ENCODE data around the gene PDE11A.
"Not testable (repeated sequence)": the region's sequence is repeated elsewhere in the genome, so short reads cannot be mapped to it uniquely, and the experiment has no call there.

PDE11A gene

DNA sequence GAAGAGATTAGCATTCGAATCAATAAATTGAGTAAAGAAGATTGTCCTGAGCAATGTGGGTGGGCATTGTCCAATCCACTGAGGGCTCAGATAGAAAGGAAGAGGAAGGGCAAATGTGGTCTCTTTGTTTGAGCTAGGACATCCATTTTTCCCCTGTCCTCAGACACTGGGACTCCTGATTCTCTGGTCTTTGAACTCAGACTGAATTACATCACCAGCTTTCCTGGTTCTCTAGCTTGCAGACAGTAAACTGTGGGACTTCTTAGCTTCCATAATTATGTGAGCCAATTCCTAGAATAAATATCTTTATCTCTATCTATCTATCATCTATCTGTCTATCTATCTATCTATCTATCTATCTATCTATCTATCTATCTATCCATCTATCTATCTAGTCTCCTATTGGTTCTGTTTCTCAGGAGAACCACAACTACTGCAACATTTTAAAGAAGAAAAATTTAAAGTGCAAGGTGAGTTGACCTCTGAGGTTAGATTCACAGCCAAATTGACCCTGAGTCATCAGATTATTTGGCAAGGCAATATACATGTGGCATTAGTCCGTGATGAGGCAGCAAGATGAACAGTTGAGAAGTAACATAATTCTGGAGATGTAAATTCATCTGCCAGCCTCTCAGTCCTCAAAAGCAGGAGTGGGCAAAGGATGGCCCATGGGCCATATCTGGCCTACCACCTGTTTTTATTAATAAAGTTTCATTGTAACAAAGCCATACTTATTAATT, 191.4 kb downstream of the PDE11A start:
- DNase-seq: no peak

DNA sequence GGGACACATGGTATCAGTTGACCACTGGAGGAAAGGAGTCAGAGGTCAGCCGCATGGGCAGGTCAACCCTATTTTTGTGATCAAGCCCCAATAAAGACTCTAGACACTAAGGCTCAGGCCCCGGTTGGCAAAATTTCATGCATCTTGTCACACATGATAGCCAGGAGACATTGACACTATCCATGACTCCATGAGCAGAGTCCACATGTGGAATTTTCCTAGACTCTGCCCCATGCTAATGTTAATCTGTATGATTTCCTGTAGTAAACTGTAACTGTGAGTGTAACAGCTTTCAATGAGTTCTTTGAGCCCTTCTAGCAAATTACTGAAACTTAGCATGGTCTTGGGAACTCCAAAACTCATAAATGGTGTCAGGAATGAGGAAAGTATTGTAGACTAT, 192.3 kb downstream of the PDE11A start:
- DNase-seq: no peak

- no peak for DNase-seq
Observed at GRCh38 chr2:177876950-177877349, 195.6 kb downstream of the PDE11A start.

- no peak for DNase-seq
Observed at GRCh38 chr2:177874686-177875085, 197.9 kb downstream of the PDE11A start.

- no peak for DNase-seq
Observed at GRCh38 chr2:177873915-177874314, 198.7 kb downstream of the PDE11A start.

DNA sequence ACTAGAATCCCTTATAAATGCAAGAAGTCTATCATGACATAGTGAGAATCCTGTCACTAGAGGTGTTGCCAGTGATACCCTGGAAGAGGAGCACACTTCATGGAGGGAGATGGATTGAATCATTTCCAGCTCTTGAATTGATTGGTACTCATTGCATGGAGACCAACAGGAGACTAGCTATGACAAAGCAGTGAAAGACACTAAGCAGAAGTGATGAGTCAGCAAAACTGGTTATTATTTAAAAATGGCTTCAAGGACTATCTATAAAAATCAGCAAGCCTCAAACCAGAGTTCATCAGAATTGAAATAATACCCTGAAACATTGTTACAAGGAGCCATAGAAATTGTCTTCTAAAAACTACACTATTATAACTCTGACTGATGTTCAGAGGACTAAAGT, 200.3 kb downstream of the PDE11A start:
- no peak for DNase-seq

DNA sequence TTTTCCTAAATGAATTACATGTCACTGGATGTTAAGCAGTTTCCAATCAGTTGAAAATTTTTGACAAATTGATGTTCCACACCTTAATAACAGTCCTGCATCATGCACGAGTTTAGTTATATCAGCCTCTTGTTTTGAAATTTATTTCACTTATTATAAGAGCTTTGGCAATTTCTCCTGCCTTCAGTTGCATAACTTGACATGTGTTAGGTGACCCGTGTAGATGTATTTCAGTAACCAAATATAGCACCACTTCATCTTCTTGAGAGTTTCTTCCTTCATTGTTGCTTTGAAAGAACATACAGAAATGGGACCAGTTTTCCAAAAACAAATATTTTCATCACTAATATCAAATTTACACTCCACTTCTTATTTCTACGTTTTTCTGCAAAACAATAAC, 202.7 kb downstream of the PDE11A start:
- no peak for DNase-seq

GRCh38 chr2:177869209-177869608, 203.4 kb downstream of the PDE11A start:
- DNase-seq: no peak

- no peak for DNase-seq
Observed at GRCh38 chr2:177868806-177869205, 203.8 kb downstream of the PDE11A start.

GRCh38 chr2:177857538-177857937, 215.0 kb downstream of the PDE11A start:
- DNase-seq: no peak

DNA sequence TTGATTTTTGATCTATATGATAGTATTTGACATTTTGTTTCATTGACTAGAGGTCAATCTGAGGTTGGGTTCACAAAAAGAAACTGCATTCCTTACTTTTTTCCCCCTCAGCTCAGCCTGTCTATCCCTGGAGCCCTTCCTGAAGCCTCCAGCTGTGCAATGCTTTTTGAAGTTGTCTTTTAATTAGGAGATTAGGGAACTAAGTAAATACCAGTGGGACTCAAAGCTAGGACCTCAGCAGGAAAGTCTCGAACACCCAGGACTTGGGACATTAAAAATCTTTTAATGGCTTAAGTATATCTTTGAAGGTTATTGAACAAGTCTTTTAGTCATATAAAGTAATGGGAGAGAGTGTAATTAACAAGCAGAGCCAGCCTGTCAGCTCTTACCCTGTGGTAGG, 220.2 kb downstream of the PDE11A start:
- DNase-seq: no peak

- DNase-seq: no peak
Observed at GRCh38 chr2:177843188-177843587, 229.4 kb downstream of the PDE11A start.

GRCh38 chr2:177842243-177842642, 230.3 kb downstream of the PDE11A start:
- no peak for DNase-seq

- not testable (repeated sequence) for DNase-seq
Observed at GRCh38 chr2:177835418-177836204, 237.0 kb downstream of the PDE11A start.

- DNase-seq: no peak
Observed at GRCh38 chr2:177832611-177833433, 239.8 kb downstream of the PDE11A start.

DNA sequence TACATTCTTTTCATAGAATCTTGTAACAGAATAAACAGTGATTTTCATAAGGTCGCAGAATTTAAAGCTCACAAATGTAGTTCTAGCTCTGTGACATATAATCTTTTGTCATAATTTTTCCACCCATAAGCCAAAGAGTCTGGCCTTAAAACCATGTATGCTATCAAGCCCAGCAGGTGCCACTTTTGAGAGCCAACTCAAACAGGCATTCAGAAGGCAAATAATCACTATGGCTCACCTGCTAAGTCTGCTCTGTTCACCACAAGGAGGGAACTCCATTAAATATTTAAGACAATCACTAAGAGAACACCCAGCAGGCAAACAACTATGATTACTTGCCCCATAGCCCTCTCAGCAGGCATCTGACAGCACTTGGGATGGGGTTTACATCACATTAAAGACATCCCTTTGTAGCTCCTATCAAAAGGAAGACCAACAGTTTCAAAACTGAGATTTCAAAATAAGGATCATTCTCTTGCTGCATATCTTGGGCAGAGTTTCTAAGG, 241.6 kb downstream of the PDE11A start:
- DNase-seq: no peak

DNA sequence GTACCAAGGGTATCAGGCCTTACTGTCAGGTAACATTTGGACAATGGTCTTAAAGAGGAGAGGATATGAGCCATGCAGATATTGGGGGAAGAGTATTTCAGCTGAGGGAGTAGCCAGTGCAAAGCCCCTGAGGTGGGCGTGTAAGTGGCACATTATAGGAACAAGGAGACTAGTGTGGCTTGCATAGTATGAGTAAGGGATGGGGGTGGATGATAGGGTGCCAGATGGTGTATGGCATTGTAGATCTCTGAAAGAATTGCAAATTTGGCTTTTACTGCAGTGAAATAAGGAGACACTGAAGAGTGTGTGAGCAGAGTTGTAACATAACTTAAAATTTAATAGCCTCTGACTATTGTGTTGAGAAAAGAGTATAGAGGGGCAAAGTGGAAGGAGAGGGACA, 244.0 kb downstream of the PDE11A start:
- no peak for DNase-seq

GRCh38 chr2:177826897-177827296, 245.7 kb downstream of the PDE11A start:
- DNase-seq: no peak

DNA sequence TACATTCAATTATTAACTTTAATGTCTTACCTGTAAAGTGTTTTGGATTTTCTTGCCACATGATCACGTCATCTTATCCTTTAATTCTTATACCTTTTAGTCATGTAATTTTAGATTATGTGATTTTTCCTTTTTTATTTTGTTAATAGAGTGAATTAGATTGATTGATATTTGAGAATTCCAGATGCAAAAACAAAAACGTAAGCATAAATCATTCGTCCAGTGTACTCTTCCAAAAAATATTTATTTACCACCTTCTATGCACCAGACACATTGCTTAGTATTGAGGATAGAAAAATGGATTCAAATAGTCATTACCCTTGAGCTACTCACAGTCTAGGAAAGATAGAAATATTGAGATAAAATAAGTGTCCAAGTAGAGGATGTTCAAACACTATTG, 249.6 kb downstream of the PDE11A start:
- DNase-seq: no peak

- no peak for DNase-seq
Observed at GRCh38 chr2:177818412-177818811, 254.2 kb downstream of the PDE11A start.

GRCh38 chr2:177817300-177817699, 255.3 kb downstream of the PDE11A start:
- DNase-seq: no peak

GRCh38 chr2:177816766-177817165, 255.8 kb downstream of the PDE11A start:
- no peak for DNase-seq

GRCh38 chr2:177812713-177813396, 259.7 kb downstream of the PDE11A start:
- no peak for DNase-seq
